ENCODE measurements around the gene L3MBTL4. TPM values are rescaled to one million over a fixed set of nuclear protein-coding genes. Genes with fewer than 3 reads are reported as not detected.
"Not testable (repeated sequence)": the region's sequence is repeated elsewhere in the genome, so short reads cannot be mapped to it uniquely, and the experiment has no call there.

The L3MBTL4 gene
- total and polyA plus RNA-seq, 5 experiments from 2014 or later = 0.13 to 0.85 (median 0.18) TPM; not detected in 2

DNA sequence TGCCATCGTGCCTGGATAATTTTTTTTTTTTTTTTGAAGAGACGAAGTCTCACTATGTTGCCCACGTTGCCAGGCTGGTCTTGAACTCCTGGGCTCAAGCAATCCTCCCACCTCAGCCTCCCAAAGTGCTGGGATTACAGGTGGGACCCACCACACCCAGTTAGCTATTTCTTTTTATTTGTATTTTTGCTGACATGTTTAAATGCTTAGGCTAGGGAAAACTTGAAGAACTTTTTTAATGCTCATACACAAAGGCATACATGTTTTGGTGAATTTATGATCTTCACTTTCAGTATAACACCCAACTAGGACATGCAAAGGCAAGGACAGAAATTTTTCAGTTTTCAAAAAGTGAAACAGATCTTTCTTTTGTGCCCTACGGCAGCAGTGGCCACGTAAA lies 9.9 kb downstream of the L3MBTL4 start:
- DNase-seq (no peak), ATAC-seq (no peak)
- Mint-ChIP-seq H3K27me3 (peaks cover 0 to 3% (median 0%) of the 10 kb centered on the region in 5 donors), H3K4me1 (peaks cover 0 to 9% (median 0%) of the 10 kb centered on the region in 4 donors), H3K4me3 (no peak overlapping the region), H3K9me3 (no peaks in the 10 kb centered on the region), H3K36me3 (no peaks in the 10 kb centered on the region), H3K27ac (no peak overlapping the region)
- POLR2A ChIA-PET = no interaction called here

DNA sequence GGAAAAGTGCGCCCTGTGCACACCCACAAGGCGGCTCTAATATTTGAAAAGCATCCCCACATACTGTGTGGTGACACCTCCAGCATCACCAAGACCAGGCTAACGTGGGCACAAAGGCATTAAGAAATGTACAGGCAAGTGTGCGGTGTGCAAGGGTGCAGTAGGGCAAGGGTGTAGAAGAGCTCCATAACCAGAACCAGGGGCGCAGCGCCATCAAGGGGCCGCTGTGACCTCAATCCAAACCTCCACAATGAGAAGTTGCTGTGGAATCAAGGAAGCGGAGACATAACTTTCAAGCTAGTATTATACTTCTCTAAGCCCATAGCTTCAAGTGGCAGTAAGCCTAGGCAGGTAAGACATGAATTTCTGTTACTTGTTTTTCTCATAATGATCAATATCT lies 13.0 kb downstream of the L3MBTL4 start:
- no peak overlapping the region for H3K4me3 Mint-ChIP-seq
- POLR2A ChIA-PET = no interaction called here
- H3K27me3 Mint-ChIP-seq = no peaks in the 10 kb centered on the region
- peaks cover 0 to 8% (median 0%) of the 10 kb centered on the region in 4 donors for H3K4me1 Mint-ChIP-seq
- ATAC-seq (no peak), DNase-seq (no peak)
- no peaks in the 10 kb centered on the region for H3K9me3 Mint-ChIP-seq
- no peaks in the 10 kb centered on the region for H3K36me3 Mint-ChIP-seq
- no peak overlapping the region for H3K27ac Mint-ChIP-seq

- Mint-ChIP-seq H3K4me1 (peaks cover 0 to 4% (median 0%) of the 10 kb centered on the region in 4 donors), H3K27me3 (no peaks in the 10 kb centered on the region), H3K4me3 (no peak overlapping the region), H3K9me3 (no peaks in the 10 kb centered on the region), H3K36me3 (no peaks in the 10 kb centered on the region), H3K27ac (no peak overlapping the region)
- DNase-seq = no peak
- POLR2A ChIA-PET = no interaction called here
- no peak for ATAC-seq
These were observed 14.9 kb downstream of the L3MBTL4 start for GRCh38 chr18:6399776-6400175.

DNA sequence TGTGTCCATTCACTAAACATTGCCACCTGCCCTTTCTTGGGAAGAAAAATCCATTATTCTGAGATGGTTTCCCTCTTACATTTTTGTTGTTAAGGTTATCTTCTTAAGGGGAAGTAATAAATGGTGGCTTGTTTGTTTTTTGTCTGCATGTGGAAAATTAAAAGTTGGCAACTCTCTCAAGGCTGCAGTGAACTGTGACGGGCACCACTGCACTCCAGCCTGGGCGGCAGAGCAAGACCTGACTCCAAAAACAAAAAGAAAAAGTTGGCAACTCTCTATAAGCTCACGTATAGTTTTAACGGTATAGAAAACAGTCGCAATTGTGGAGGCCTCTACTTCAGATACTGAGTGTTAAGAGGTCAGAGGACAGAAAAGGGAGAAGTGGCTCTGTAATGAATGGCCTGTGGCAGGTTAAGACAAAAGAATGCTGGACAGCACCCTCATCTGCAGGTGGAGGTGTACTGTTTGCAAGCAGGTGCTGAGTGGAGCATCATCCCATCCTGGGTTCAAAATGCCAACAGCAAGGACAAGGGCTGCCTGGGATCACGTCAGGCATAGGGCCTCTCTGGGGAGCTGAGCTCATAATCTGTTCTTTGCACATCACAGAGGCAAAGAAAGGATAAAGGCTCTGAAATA lies 16.7 kb downstream of the L3MBTL4 start:
- H3K27me3 Mint-ChIP-seq = peaks cover 0 to 4% (median 0%) of the 10 kb centered on the region in 5 donors
- ATAC-seq (no peak), DNase-seq (no peak)
- H3K9me3 Mint-ChIP-seq = peaks cover 0 to 13% (median 0%) of the 10 kb centered on the region in 9 donors
- no peak overlapping the region for H3K27ac Mint-ChIP-seq
- POLR2A ChIA-PET = no interaction called here
- no peaks in the 10 kb centered on the region for H3K36me3 Mint-ChIP-seq
- no peak overlapping the region for H3K4me3 Mint-ChIP-seq
- H3K4me1 Mint-ChIP-seq = peaks cover 0 to 4% (median 0%) of the 10 kb centered on the region in 4 donors

DNA sequence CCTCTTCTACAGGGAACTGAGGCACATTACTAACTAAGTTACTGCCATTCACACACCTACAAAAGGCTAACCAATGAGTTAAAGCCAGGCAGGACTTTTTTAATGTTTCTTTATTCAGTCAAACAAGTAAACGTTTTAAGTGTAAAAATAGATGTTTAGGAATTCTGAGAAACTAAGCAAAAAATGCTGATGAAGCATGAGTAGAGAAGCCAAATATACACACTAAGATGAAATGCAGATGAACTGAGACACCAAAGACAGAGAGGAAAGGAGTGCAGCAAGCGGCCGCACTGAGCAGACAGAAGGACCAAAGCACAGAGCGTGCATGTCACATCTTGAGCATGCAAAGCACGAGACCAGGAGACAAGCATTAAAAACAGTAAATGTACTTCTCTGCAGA lies 17.9 kb downstream of the L3MBTL4 start:
- DNase-seq (no peak), ATAC-seq (no peak)
- Mint-ChIP-seq H3K4me3 (no peak overlapping the region), H3K36me3 (no peaks in the 10 kb centered on the region), H3K4me1 (peaks cover 0 to 4% (median 0%) of the 10 kb centered on the region in 4 donors), H3K27me3 (peaks cover 0 to 4% (median 0%) of the 10 kb centered on the region in 5 donors), H3K9me3 (peaks cover 0 to 19% (median 3%) of the 10 kb centered on the region in 9 donors), H3K27ac (no peak overlapping the region)
- POLR2A ChIA-PET = no interaction called here

DNA sequence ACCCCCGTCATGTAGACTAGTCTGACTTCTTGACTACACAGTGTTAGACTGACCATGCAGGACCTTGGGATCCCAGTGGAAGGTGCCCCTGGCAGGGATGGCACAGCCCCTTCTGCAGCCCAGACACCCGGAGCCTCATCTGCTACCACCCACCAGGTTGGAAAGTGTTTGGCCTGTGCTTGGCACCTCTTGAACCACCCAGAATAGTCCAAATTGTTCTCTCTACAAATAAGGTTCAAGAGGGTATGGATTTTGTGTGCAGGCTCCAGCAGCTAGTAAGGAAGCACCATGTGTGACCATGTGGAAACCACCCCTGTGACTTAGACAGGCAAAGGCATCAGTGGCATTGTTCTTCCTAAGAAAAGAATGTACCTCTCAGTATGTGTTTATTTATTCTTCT lies 18.4 kb downstream of the L3MBTL4 start:
- Mint-ChIP-seq H3K9me3 (peaks cover 0 to 25% (median 7%) of the 10 kb centered on the region in 9 donors), H3K4me3 (no peak overlapping the region)
- POLR2A ChIA-PET = no interaction called here

DNA sequence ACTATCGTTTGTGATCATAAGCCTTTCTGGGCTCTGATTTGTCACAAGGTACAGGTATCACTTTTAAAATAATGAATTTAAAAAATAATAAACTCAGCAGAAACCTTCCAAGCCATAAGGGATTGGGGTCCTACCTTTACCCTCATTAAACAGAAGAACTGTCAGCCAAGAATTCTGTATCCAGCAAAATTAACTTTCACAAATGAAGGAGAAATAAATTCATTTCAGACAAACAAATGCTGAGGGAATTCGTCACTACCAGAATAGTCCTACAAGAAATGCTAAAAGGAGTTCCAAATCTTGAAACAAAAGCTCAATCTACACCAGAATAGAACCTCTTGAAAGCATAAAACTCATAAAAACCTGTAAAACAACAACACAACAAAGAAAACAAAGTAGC lies 25.7 kb downstream of the L3MBTL4 start:
- no peak overlapping the region for H3K4me3 Mint-ChIP-seq
- H3K4me1 Mint-ChIP-seq = no peaks in the 10 kb centered on the region
- POLR2A ChIA-PET = no interaction called here
- no peak for ATAC-seq
- H3K36me3 Mint-ChIP-seq = peaks cover 0 to 4% (median 0%) of the 10 kb centered on the region in 3 donors
- H3K27ac Mint-ChIP-seq = no peak overlapping the region
- peaks cover 0 to 8% (median 0%) of the 10 kb centered on the region in 5 donors for H3K27me3 Mint-ChIP-seq
- H3K9me3 Mint-ChIP-seq = peaks cover 6 to 37% (median 16%) of the 10 kb centered on the region in 9 donors
- DNase-seq = no peak

More for the DNA sequence above, 18.4 kb downstream of the L3MBTL4 start:
- Mint-ChIP-seq H3K36me3 (no peaks in the 10 kb centered on the region), H3K4me1 (peaks cover 0 to 4% (median 0%) of the 10 kb centered on the region in 4 donors), H3K27ac (no peak overlapping the region), H3K27me3 (peaks cover 0 to 4% (median 0%) of the 10 kb centered on the region in 5 donors)
- DNase-seq (no peak), ATAC-seq (no peak)

GRCh38 chr18:6382963-6383362 lies 31.7 kb downstream of the L3MBTL4 start:
- POLR2A ChIA-PET = no interaction called here
- no peak for DNase-seq
- Mint-ChIP-seq H3K27me3 (peaks cover 0 to 13% (median 4%) of the 10 kb centered on the region in 5 donors), H3K36me3 (peaks cover 0 to 4% (median 0%) of the 10 kb centered on the region in 3 donors), H3K4me3 (no peak overlapping the region), H3K9me3 (peaks cover 2 to 32% (median 11%) of the 10 kb centered on the region in 9 donors), H3K4me1 (no peaks in the 10 kb centered on the region), H3K27ac (no peak overlapping the region)
- no peak for ATAC-seq

- H3K9me3 Mint-ChIP-seq = peaks cover 0 to 45% (median 11%) of the 10 kb centered on the region in 9 donors
- H3K4me1 Mint-ChIP-seq, POLR2A ChIA-PET, DNase-seq, H3K36me3 Mint-ChIP-seq, H3K4me3 Mint-ChIP-seq, H3K27me3 Mint-ChIP-seq, ATAC-seq: not testable (repeated sequence)
- peak overlapping the region in 1 of 10 donors; percentile 60 for H3K27ac Mint-ChIP-seq
These were observed 37.2 kb downstream of the L3MBTL4 start for GRCh38 chr18:6377473-6377872.

DNA sequence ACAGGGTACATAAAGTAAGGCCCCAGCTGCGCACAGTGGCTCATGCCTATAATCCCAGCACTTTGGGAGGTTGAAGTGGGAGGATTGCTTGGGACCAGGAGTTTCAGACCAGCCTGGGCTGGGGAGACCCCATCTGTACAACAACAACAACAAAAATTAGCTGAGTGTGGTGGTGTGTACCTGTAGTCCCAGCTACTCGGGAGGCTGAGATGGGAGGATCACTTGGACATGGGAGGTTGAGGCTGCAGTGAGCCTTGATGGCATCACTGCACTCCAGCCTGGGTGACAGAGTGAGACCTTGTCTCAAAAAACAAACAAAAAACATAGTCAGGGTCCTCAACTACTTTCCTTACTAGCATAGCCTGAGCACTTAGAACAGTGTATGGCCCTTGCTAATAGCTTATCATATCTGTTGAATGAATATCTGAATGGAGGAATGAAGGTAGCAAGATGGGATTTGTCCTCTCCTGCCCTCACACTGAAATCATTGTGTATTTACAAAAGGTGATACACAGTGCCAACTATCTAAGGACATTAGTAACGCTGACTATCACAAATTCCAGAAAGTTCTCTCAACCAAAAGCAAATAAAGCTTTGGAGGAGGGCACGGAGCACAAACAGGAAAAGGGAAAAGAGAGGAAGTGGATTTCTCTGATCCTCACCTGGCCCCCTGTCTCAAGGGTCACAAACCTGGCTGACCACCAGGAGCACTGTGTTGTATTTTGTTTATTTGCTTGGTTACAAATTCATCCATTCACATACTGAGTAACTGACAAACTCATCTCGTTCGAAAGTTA lies 38.1 kb downstream of the L3MBTL4 start:
- H3K27me3 Mint-ChIP-seq = peaks cover 0 to 5% (median 0%) of the 10 kb centered on the region in 5 donors
- POLR2A ChIA-PET = no interaction called here
- ATAC-seq (no peak), DNase-seq (no peak)
- no peaks in the 10 kb centered on the region for H3K36me3 Mint-ChIP-seq
- no peak overlapping the region for H3K27ac Mint-ChIP-seq
- no peaks in the 10 kb centered on the region for H3K4me1 Mint-ChIP-seq
- peaks cover 0 to 45% (median 11%) of the 10 kb centered on the region in 9 donors for H3K9me3 Mint-ChIP-seq
- no peak overlapping the region for H3K4me3 Mint-ChIP-seq

- H3K4me1 Mint-ChIP-seq = no peaks in the 10 kb centered on the region
- DNase-seq (no peak), ATAC-seq (no peak)
- H3K36me3 Mint-ChIP-seq = no peaks in the 10 kb centered on the region
- H3K9me3 Mint-ChIP-seq = peaks cover 0 to 38% (median 11%) of the 10 kb centered on the region in 9 donors
- no peak overlapping the region for H3K4me3 Mint-ChIP-seq
- POLR2A ChIA-PET = no interaction called here
- H3K27ac Mint-ChIP-seq = peak overlapping the region in 1 of 10 donors; percentile 29
- peaks cover 0 to under 1% (median 0%) of the 10 kb centered on the region in 5 donors for H3K27me3 Mint-ChIP-seq
These were observed 39.7 kb downstream of the L3MBTL4 start for GRCh38 chr18:6374935-6375529.

GRCh38 chr18:6374340-6374739 lies 40.4 kb downstream of the L3MBTL4 start:
- Mint-ChIP-seq H3K27me3 (peaks cover 0 to 2% (median 0%) of the 10 kb centered on the region in 5 donors), H3K27ac (no peak overlapping the region), H3K36me3 (no peaks in the 10 kb centered on the region), H3K9me3 (peaks cover 0 to 31% (median 10%) of the 10 kb centered on the region in 9 donors), H3K4me3 (no peak overlapping the region), H3K4me1 (peaks cover 0 to 2% (median 0%) of the 10 kb centered on the region in 4 donors)
- POLR2A ChIA-PET = no interaction called here
- DNase-seq = no peak
- ATAC-seq = no peak

DNA sequence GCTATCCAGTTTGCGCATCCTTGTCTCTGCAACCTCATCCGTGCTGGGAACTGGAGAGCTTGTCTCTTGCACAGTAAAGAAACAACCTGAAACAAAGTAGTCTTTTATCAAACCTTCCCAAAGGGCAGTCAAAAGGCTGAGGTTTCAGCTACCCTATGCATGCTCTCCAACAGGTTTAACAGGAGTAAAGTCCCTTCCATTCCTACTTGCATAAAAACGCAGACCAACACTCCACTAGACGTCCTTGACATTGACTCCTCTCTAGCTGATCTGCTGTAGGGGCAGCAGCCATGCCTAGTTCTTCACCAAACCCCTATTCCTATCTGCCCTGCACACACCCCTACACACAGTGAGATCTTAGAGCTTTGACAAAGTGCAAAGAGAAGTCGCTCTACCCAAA lies 41.5 kb downstream of the L3MBTL4 start:
- Mint-ChIP-seq H3K36me3 (no peaks in the 10 kb centered on the region), H3K27ac (peak overlapping the region in 1 of 10 donors; percentile 9), H3K4me3 (no peak overlapping the region), H3K27me3 (peaks cover 0 to 5% (median 0%) of the 10 kb centered on the region in 5 donors), H3K9me3 (peaks cover 0 to 22% (median 6%) of the 10 kb centered on the region in 9 donors), H3K4me1 (peaks cover 0 to 2% (median 0%) of the 10 kb centered on the region in 4 donors)
- ATAC-seq = no peak
- DNase-seq = no peak
- POLR2A ChIA-PET = no interaction called here

Data from naive thymus-derived CD8-positive, alpha-beta T cell (primary cell).